Stimulated activated memory B cell treated with anti-CD40 and anti-IgM and Interleukin-4, amounts not matched to agents 10 μg/mL and 1 μg/mL and 100 μg/mL, for 72 hours (primary cell): ENCODE measurements around the gene OAS2.

ENCODE experiments used
- ATAC-seq: fragments of 150-1000 bp; cut with Tn5 transposase; 2 replicates; pipeline ENCODE4 v1.10.0; 2021
- H3K27ac Mint-ChIP-seq: one replicate; pipeline ENCODE4 v1.8.0; 2022; ENCODE audit warnings: mild to moderate bottlenecking, mixed read lengths
- H3K27me3 Mint-ChIP-seq: one replicate; pipeline ENCODE4 v1.8.0; 2022; ENCODE audit warnings: mixed read lengths
- H3K36me3 Mint-ChIP-seq: one replicate; pipeline ENCODE4 v1.8.0; 2022; ENCODE audit warnings: mixed read lengths
- H3K4me1 Mint-ChIP-seq: one replicate; pipeline ENCODE4 v1.8.0; 2022; ENCODE audit warnings: mixed read lengths
- H3K4me3 Mint-ChIP-seq: one replicate; pipeline ENCODE4 v1.8.0; 2022; ENCODE audit warnings: mild to moderate bottlenecking, moderate library complexity, mixed read lengths
- H3K9me3 Mint-ChIP-seq: one replicate; pipeline ENCODE4 v1.8.0; 2022; ENCODE audit warnings: mixed read lengths

OAS2 gene

DNA sequence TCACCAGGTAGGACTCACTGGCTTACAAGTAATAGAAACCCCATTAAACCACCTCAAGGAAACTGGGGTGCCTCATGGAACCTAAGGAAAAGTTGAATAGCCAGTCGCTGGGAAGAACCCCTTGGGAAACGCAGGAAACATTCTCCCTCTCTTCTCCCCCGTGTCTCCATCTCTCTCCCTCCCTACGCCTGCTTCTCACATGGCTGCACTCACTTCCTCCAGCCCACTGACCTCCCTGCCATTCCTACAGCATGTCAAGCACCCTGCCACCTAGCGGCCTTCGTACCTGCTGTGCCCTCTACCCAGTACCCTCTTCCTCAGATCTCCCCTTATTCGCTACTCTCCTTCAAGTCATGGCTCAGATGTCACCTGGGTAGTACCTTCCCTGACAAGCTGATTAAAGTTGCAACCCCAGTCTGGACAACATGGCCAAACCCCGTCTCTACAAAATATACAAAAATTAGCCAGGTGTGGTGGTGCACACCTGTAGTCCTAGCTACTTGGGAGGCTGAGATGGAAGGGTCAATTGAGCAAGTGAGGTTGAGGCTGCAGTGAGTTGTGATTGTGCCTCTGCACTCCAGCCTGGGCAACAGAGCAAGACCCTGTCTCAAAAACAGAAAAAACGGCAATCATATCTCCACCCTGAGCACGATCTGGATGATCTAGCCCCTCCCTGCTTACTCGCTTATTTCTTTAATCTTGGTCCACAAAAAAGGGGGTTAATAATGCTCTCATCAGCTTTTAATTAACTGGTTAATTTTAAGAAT is 71.8 kb downstream of the OAS2 start:
- no peaks in the 10 kb centered on the region for H3K9me3 Mint-ChIP-seq
- ATAC-seq: peak; percentile 75
- H3K4me1 Mint-ChIP-seq: peaks cover 61% of the 10 kb centered on the region
- no peaks in the 10 kb centered on the region for H3K36me3 Mint-ChIP-seq
- H3K27me3 Mint-ChIP-seq: no peaks in the 10 kb centered on the region
- peak overlapping the region; percentile 9 for H3K4me3 Mint-ChIP-seq
- H3K27ac Mint-ChIP-seq: peak overlapping the region; percentile 7

DNA sequence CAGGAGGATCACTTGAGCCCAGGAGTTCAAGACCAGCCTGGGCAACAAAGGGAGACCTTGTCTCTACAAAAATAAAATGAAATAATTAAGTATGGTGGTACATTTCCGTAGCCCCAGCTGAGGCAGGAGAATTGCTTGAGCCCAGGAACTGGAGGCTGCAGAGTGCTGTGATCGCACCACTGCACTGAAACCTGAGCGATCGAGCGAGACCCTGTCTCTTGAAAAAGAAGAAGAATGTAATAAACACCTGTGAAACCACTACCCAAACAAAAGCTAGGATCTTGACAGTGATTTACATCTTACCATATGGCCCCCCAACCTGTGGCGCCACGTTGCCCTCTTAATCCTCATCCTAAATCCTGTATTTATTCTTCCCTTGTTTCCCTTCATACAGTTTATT is 72.5 kb downstream of the OAS2 start:
- Mint-ChIP-seq H3K36me3 (no peaks in the 10 kb centered on the region), H3K27ac (peak overlapping the region; percentile 7), H3K9me3 (no peaks in the 10 kb centered on the region), H3K4me1 (peaks cover 67% of the 10 kb centered on the region), H3K4me3 (peak overlapping the region; percentile 9), H3K27me3 (no peaks in the 10 kb centered on the region)
- ATAC-seq: peak; percentile 74

GRCh38 chr12:113051759-113052158 is 73.4 kb downstream of the OAS2 start:
- Mint-ChIP-seq H3K27me3 (no peaks in the 10 kb centered on the region), H3K9me3 (no peaks in the 10 kb centered on the region), H3K4me3 (no peak overlapping the region), H3K36me3 (no peaks in the 10 kb centered on the region), H3K4me1 (peaks cover 74% of the 10 kb centered on the region), H3K27ac (no peak overlapping the region)
- ATAC-seq: no peak

GRCh38 chr12:113052326-113052725 is 74.0 kb downstream of the OAS2 start:
- ATAC-seq: no peak
- H3K36me3 Mint-ChIP-seq: no peaks in the 10 kb centered on the region
- no peak overlapping the region for H3K4me3 Mint-ChIP-seq
- H3K27ac Mint-ChIP-seq: peak overlapping the region; percentile 38
- peaks cover 74% of the 10 kb centered on the region for H3K4me1 Mint-ChIP-seq
- H3K27me3 Mint-ChIP-seq: no peaks in the 10 kb centered on the region
- no peaks in the 10 kb centered on the region for H3K9me3 Mint-ChIP-seq

DNA sequence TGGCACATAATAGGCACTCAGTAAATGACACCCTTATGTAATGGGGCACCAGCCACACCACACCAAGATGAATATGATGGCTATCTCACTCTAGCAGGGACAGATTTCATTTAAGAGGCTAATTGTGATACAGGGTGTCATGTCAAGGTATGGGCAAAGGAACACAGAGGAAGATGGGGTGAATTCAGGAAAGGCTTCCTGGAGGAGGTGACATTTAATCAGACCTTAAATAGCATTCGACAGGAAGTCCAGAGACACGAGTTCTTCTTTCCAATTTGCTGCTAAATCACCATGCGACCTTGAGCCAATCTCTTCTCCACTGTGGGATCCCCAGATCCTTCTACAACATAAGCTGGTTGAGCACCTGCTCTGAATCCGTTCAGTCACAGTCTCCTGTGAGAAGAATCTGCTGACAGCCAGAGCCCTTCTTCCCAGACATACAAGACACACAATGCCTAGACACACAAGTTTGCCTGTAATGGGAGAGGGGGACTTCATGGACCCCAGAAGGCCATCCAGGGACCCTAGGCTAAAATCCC is 76.7 kb downstream of the OAS2 start:
- no peaks in the 10 kb centered on the region for H3K36me3 Mint-ChIP-seq
- no peak overlapping the region for H3K4me3 Mint-ChIP-seq
- peak overlapping the region; percentile 15 for H3K27ac Mint-ChIP-seq
- no peaks in the 10 kb centered on the region for H3K9me3 Mint-ChIP-seq
- H3K27me3 Mint-ChIP-seq: no peaks in the 10 kb centered on the region
- no peak for ATAC-seq
- peaks cover 63% of the 10 kb centered on the region for H3K4me1 Mint-ChIP-seq

- peak overlapping the region; percentile 76 for H3K27ac Mint-ChIP-seq
- peaks cover 55% of the 10 kb centered on the region for H3K4me1 Mint-ChIP-seq
- no peaks in the 10 kb centered on the region for H3K36me3 Mint-ChIP-seq
- ATAC-seq: no peak
- H3K9me3 Mint-ChIP-seq: no peaks in the 10 kb centered on the region
- H3K27me3 Mint-ChIP-seq: no peaks in the 10 kb centered on the region
- H3K4me3 Mint-ChIP-seq: peak overlapping the region; percentile 79
Observed at GRCh38 chr12:113055594-113056380, 77.5 kb downstream of the OAS2 start.

DNA sequence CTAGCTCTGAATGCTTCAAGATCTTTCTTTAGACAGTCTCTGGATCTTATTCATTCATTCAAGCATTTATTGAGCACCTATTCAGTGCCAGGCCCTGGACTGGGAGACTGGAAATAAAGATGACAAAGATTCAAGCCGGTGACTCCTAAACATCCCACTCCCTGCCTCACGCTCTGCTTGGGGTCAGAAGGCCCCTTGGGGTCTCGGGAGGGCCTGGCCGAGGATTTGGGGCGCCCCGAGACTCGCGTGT is 78.0 kb downstream of the OAS2 start:
- Mint-ChIP-seq H3K9me3 (no peaks in the 10 kb centered on the region), H3K4me3 (peak overlapping the region; percentile 79), H3K27me3 (no peaks in the 10 kb centered on the region), H3K27ac (peak overlapping the region; percentile 76), H3K4me1 (peaks cover 50% of the 10 kb centered on the region), H3K36me3 (peaks cover 5% of the 10 kb centered on the region)
- ATAC-seq: no peak

DNA sequence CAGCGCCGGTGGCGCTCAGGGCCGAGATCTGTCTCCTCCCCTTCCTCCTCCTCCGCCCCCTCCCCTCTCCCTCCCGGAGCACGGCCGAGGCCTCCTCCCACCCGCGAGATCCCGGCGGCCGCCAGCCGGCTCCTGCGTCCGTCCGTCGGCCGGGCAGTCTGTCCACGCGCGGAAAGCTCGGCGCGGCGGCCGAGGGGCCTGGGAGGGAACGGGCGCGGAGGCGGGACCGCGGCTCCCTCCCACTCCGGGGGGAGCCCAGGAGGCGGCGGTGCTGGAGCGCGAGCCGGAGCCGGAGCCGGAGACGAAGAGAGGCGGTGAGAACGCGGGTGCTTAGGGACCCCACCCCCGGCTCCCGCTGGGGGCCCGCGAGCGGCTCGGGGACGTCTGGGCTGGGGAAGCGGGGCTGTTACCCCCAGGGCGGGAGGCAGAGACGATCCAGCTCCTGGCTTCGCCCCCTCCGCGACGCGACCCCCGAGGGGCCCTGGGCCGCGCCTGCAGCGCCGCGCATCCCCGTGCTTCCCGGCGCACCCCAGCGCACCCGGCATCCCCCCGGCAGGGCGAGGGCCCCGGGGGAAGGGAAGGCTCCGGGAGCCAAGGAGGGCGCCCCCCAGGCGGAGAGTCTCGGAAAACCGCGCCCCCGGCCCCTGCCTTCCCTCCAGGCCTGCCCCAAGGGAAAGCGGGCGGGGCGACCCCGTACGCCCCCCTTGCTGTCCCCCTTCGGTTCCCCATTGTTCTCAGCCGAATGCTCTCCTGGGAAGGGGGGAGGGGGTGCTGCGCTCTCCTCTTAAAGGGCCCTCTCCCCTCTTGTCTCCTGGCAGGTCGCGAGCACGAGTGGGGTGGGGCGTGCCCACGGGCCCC is 78.5 kb downstream of the OAS2 start, which contains the start of gene DTX1:
TSS of gene DTX1 (plus strand) at position 100 of the 858 bp plus-strand sequence. CDS start 1,463 bp downstream, outside the sequence.
- Mint-ChIP-seq H3K9me3 (no peaks in the 10 kb centered on the region), H3K4me1 (peaks cover 48% of the 10 kb centered on the region), H3K4me3 (peak within 1 kb of the TSS; percentile 79), H3K36me3 (peaks cover 5% of the 10 kb centered on the region), H3K27ac (peak within 1 kb of the TSS; percentile 76), H3K27me3 (no peaks in the 10 kb centered on the region)
- ATAC-seq: peak; percentile 63

DNA sequence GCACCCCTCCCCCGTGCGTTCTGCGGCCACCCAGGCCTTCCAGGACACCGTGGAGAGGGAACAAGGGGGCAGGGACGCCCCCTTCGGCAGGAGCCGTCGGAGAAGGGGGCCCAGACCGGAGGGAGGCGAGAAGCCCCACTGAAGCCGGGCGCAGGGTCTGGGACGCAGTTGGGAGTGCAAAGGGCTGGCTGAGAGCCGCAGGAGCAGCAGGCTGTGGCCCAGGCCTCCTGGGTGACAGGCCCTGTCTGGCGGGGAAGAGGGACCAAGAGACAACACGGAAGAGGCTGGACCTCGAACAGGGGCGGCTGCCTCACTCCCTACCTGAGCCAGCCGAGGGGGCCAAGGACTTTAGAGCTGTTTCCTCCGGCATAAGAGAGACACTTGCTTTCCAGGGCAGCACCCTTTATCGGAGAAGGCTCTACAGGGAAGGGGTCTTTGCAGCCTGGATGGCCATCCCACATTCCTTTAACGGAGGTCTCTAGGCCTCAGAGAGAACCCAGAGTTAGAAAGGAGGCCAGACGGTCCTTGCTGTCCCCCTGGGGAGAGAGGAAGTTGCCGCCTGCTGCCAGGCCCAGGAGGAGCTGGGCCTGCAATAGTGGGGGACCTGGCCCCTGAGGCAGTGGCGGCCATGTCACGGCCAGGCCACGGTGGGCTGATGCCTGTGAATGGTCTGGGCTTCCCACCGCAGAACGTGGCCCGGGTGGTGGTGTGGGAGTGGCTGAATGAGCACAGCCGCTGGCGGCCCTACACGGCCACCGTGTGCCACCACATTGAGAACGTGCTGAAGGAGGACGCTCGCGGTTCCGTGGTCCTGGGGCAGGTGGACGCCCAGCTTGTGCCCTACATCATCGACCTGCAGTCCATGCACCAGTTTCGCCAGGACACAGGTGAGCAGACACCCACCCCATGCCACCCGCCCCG is 79.5 kb downstream of the OAS2 start:
- no peak overlapping the region for H3K4me3 Mint-ChIP-seq
- H3K4me1 Mint-ChIP-seq: peaks cover 49% of the 10 kb centered on the region
- no peaks in the 10 kb centered on the region for H3K9me3 Mint-ChIP-seq

GRCh38 chr12:113058553-113058952 is 80.2 kb downstream of the OAS2 start:
- H3K9me3 Mint-ChIP-seq: no peaks in the 10 kb centered on the region
- H3K4me3 Mint-ChIP-seq: no peak overlapping the region
- no peak overlapping the region for H3K27ac Mint-ChIP-seq
- no peak for ATAC-seq
- H3K4me1 Mint-ChIP-seq: peaks cover 49% of the 10 kb centered on the region
- H3K36me3 Mint-ChIP-seq: peaks cover 5% of the 10 kb centered on the region
- H3K27me3 Mint-ChIP-seq: no peaks in the 10 kb centered on the region

More for the DNA sequence above, 79.5 kb downstream of the OAS2 start:
- Mint-ChIP-seq H3K27me3 (no peaks in the 10 kb centered on the region), H3K36me3 (peaks cover 5% of the 10 kb centered on the region), H3K27ac (peak overlapping the region; percentile 47)
- ATAC-seq: peak; percentile 5

DNA sequence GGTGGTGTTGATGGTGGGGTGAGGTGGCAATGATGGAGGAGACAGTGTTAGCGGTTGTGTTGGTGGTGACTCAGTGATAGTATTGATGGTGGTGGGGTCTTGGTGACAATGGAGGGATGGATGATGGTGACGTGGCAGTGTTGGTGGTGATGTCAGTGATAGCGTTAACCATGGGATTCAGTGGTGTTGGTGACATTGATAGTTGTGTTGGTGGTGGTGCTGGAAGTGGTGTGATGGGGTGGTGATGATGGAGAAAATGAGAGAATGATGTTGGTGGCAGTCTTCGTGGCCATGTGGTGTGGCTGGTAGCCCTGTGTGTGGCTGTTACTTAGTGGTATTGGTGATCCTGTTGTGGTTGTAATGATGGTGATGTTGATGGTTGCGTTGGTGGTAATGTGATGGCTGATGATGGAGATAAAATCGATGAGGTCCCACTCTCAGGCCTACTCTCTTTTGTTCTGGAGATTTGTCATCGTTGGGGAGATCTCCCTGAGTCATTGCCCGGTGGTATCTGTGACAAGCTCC is 80.8 kb downstream of the OAS2 start:
- no peak overlapping the region for H3K4me3 Mint-ChIP-seq
- H3K36me3 Mint-ChIP-seq: peaks cover 5% of the 10 kb centered on the region
- H3K27ac Mint-ChIP-seq: no peak overlapping the region
- peaks cover 47% of the 10 kb centered on the region for H3K4me1 Mint-ChIP-seq
- H3K27me3 Mint-ChIP-seq: no peaks in the 10 kb centered on the region
- ATAC-seq: no peak
- no peaks in the 10 kb centered on the region for H3K9me3 Mint-ChIP-seq

- Mint-ChIP-seq H3K9me3 (no peaks in the 10 kb centered on the region), H3K27me3 (no peaks in the 10 kb centered on the region), H3K27ac (no peak overlapping the region), H3K4me1 (peaks cover 51% of the 10 kb centered on the region), H3K36me3 (peaks cover 17% of the 10 kb centered on the region), H3K4me3 (no peak overlapping the region)
- ATAC-seq: no peak
Observed at GRCh38 chr12:113060336-113060960, 82.1 kb downstream of the OAS2 start.

DNA sequence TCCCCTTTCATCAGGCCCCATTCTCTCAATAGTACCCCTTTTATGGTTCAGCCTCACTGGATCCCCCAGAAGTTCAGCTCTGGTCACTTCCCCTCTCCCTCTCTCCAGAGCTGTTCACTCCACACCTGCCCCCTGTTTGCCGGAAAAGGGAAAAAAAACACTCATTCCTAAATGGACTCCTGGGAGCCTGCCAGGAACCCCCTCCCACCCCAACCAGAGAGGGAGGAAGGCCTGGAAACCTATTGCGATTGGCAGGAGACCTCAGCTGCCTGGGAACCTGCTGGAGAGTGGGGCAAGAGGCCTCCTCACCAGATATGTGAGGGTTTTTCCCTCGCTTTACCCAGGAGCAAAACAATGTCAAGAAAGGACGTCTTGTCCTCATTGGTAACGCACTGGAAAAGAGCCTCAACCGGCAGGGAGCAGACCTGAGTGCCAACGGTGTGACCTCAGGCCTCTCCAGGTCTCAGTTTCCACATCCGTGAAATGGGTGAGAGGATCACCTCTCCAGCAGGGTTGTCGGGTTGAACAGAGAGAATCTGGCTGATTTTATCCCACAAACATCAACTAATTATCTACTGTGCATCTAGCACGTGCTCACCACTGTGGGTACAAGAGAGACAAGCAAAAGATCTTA is 82.9 kb downstream of the OAS2 start:
- H3K4me1 Mint-ChIP-seq: peaks cover 51% of the 10 kb centered on the region
- H3K4me3 Mint-ChIP-seq: no peak overlapping the region
- no peak overlapping the region for H3K27ac Mint-ChIP-seq

More for the DNA sequence above, 82.9 kb downstream of the OAS2 start:
- no peaks in the 10 kb centered on the region for H3K27me3 Mint-ChIP-seq
- H3K9me3 Mint-ChIP-seq: no peaks in the 10 kb centered on the region
- H3K36me3 Mint-ChIP-seq: peaks cover 18% of the 10 kb centered on the region
- no peak for ATAC-seq
